Neural progenitor cell (in vitro differentiated cells): Measurements from ENCODE around the gene WDR86.

ENCODE experiments used
- EZH2 ChIP-seq: fragments of 200-600 bp; sonication (generic); IDR thresholded peaks from 2 replicates; pipeline ENCODE4 v1.6.1; 2017; ENCODE audit warnings: antibody characterized with exemption, mild to moderate bottlenecking, moderate library complexity
- EZH2phosphoT487 ChIP-seq: fragments of 200-600 bp; sonication (generic); IDR thresholded peaks from 2 replicates; pipeline ENCODE4 v1.6.1; 2017; ENCODE audit warnings: antibody characterized with exemption
- TF ChIP-seq, protein P1 (sequence below): fragments of 200-600 bp; sonication (generic); IDR thresholded peaks from 2 replicates; pipeline ENCODE4 v1.5.1; 2017; ENCODE audit warnings: antibody characterized with exemption, mild to moderate bottlenecking

DNA sequence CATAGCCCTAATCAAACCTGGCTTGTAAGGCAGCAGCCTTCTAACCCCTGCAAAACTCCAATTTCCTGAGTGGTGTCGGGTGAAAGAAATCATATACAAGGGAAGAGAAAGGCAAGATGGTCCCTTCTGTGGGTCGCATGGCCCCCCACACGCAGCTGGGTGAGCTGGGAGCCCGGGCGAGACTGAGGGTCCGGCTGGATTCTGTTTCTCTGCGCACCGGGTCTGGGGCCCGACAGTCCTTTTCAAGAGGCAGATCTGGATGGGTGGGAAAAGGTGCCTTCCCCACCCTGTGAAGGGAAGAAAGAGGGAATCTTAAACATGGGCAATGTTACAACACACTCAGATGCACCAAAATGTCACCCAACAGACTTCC lies 18.5 kb downstream of the WDR86 start:
- TF ChIP-seq, protein P1, sequence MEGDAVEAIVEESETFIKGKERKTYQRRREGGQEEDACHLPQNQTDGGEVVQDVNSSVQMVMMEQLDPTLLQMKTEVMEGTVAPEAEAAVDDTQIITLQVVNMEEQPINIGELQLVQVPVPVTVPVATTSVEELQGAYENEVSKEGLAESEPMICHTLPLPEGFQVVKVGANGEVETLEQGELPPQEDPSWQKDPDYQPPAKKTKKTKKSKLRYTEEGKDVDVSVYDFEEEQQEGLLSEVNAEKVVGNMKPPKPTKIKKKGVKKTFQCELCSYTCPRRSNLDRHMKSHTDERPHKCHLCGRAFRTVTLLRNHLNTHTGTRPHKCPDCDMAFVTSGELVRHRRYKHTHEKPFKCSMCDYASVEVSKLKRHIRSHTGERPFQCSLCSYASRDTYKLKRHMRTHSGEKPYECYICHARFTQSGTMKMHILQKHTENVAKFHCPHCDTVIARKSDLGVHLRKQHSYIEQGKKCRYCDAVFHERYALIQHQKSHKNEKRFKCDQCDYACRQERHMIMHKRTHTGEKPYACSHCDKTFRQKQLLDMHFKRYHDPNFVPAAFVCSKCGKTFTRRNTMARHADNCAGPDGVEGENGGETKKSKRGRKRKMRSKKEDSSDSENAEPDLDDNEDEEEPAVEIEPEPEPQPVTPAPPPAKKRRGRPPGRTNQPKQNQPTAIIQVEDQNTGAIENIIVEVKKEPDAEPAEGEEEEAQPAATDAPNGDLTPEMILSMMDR = no peak
- TF ChIP-seq EZH2phosphoT487 (no peak), EZH2 (no peak)
